KMS-11 (cell line): ENCODE data around the gene KDR.

Experiments
- H2AFZ ChIP-seq: fragments of 200-600 bp; sonication (generic); 2 replicates; pipeline ENCODE4 v1.6.1; 2016; ENCODE audit warnings: antibody characterized with exemption, mixed run types, low read depth
- H3K27ac ChIP-seq: fragments of 200-600 bp; sonication (generic); 2 replicates; pipeline ENCODE4 v1.6.1; 2016; ENCODE audit warnings: mild to moderate bottlenecking, mixed run types
- H3K27me3 ChIP-seq: fragments of 200-600 bp; sonication (generic); 2 replicates; pipeline ENCODE4 v1.6.1; 2017; ENCODE audit warnings: mild to moderate bottlenecking, low read depth, mixed run types, moderate library complexity; ENCODE audit not compliant: insufficient read depth
- H3K36me3 ChIP-seq: fragments of 200-600 bp; sonication (generic); 2 replicates; pipeline ENCODE4 v1.6.1; 2017; ENCODE audit warnings: mild to moderate bottlenecking, mixed run types; ENCODE audit not compliant: insufficient read depth
- H3K4me1 ChIP-seq: fragments of 200-600 bp; sonication (generic); 2 replicates; pipeline ENCODE4 v1.6.1; 2016; ENCODE audit warnings: mild to moderate bottlenecking, low read depth, mixed run types; ENCODE audit not compliant: poor library complexity, severe bottlenecking
- H3K4me2 ChIP-seq: fragments of 200-600 bp; sonication (generic); 2 replicates; pipeline ENCODE4 v1.7.0; 2016; ENCODE audit warnings: mild to moderate bottlenecking, mixed run types
- H3K4me3 ChIP-seq: fragments of 200-600 bp; sonication (generic); IDR thresholded peaks from 2 replicates; pipeline ENCODE4 v1.6.1; 2017; ENCODE audit warnings: low read depth, low read length, mixed read lengths; ENCODE audit not compliant: insufficient read depth
- H3K79me2 ChIP-seq: fragments of 200-600 bp; sonication (generic); 2 replicates; pipeline ENCODE4 v1.6.1; 2016; ENCODE audit warnings: low read depth, mixed run types; ENCODE audit not compliant: insufficient read depth
- H3K9ac ChIP-seq: fragments of 200-600 bp; sonication (generic); 2 replicates; pipeline ENCODE4 v1.6.1; 2016; ENCODE audit warnings: mild to moderate bottlenecking, mixed run types
- H4K20me1 ChIP-seq: fragments of 200-600 bp; sonication (generic); 2 replicates; pipeline ENCODE4 v1.6.1; 2016; ENCODE audit warnings: mild to moderate bottlenecking, mixed run types; ENCODE audit not compliant: insufficient read depth
- CTCF ChIP-seq: fragments of 200-600 bp; sonication (generic); conservative IDR thresholded peaks from 2 replicates; pipeline ENCODE4 v1.6.1; 2017; ENCODE audit warnings: low read depth, mild to moderate bottlenecking, antibody characterized with exemption, low read length, moderate library complexity, mixed read lengths

KDR gene

GRCh38 chr4:55118397-55118796, 7.0 kb downstream of the KDR start:
- Histone ChIP-seq H3K4me2 (no peak overlapping the region), H3K27ac (no peak overlapping the region), H3K4me1 (no peaks in the 10 kb centered on the region), H3K9ac (no peak overlapping the region), H3K4me3 (no peak overlapping the region), H3K27me3 (no peaks in the 10 kb centered on the region), H3K36me3 (no peaks in the 10 kb centered on the region), H4K20me1 (no peaks in the 10 kb centered on the region), H2AFZ (no peak overlapping the region), H3K79me2 (no peaks in the 10 kb centered on the region)
- TF ChIP-seq CTCF = no peak

GRCh38 chr4:55117511-55117910, 7.9 kb downstream of the KDR start:
- Histone ChIP-seq H3K4me3 (no peak overlapping the region), H2AFZ (no peak overlapping the region), H3K4me2 (no peak overlapping the region), H3K27ac (no peak overlapping the region), H3K27me3 (no peaks in the 10 kb centered on the region), H3K4me1 (no peaks in the 10 kb centered on the region), H3K79me2 (no peaks in the 10 kb centered on the region), H4K20me1 (no peaks in the 10 kb centered on the region), H3K9ac (no peak overlapping the region), H3K36me3 (no peaks in the 10 kb centered on the region)
- no peak for TF ChIP-seq CTCF

GRCh38 chr4:55116450-55116849, 8.9 kb downstream of the KDR start:
- no peak overlapping the region for H3K27ac ChIP-seq
- H3K9ac ChIP-seq = no peak overlapping the region
- H3K27me3 ChIP-seq = no peaks in the 10 kb centered on the region
- no peaks in the 10 kb centered on the region for H4K20me1 ChIP-seq
- H3K4me1 ChIP-seq = no peaks in the 10 kb centered on the region
- H3K79me2 ChIP-seq = no peaks in the 10 kb centered on the region
- no peak overlapping the region for H3K4me2 ChIP-seq
- H3K4me3 ChIP-seq = no peak overlapping the region
- no peaks in the 10 kb centered on the region for H3K36me3 ChIP-seq
- no peak overlapping the region for H2AFZ ChIP-seq
- TF ChIP-seq CTCF = no peak

- no peaks in the 10 kb centered on the region for H3K27me3 ChIP-seq
Observed at GRCh38 chr4:55111601-55112000, 13.8 kb downstream of the KDR start.

More at GRCh38 chr4:55111601-55112000, 13.8 kb downstream of the KDR start:
- TF ChIP-seq CTCF = no peak
- Histone ChIP-seq H3K36me3 (no peaks in the 10 kb centered on the region), H3K79me2 (no peaks in the 10 kb centered on the region), H4K20me1 (no peaks in the 10 kb centered on the region), H2AFZ (no peak overlapping the region), H3K4me3 (no peak overlapping the region), H3K9ac (no peak overlapping the region), H3K4me2 (no peak overlapping the region), H3K27ac (no peak overlapping the region), H3K4me1 (no peaks in the 10 kb centered on the region)
